Activated naive CD4-positive, alpha-beta T cell (primary cell): Measurements from ENCODE around the gene PACRG.

Experiments
- DNase-seq, 4 experiments: peaks; one replicate each; lab custom pipeline; 2025; lab: John Stamatoyannopoulos, UW

PACRG gene

DNA sequence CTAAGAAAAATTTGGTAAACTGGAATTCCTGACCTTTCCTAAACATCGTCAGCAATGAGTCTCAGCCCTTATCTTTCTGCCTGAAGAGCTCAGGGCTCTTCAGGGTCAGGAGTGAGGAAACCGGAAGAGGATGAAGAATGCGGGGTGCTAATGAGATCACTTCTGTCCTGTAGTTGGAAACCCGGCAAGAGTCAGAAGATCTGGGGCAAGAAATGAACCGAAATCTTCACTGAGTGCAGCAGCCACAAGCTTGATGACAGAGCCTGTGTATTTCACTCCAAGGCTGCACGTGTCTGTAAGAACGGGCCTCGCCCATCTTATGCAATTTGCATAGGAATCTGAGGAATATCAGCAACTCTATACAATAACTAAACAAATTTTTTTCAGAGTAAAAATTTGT lies 626.3 kb downstream of the PACRG start:
- no peak for DNase-seq

DNA sequence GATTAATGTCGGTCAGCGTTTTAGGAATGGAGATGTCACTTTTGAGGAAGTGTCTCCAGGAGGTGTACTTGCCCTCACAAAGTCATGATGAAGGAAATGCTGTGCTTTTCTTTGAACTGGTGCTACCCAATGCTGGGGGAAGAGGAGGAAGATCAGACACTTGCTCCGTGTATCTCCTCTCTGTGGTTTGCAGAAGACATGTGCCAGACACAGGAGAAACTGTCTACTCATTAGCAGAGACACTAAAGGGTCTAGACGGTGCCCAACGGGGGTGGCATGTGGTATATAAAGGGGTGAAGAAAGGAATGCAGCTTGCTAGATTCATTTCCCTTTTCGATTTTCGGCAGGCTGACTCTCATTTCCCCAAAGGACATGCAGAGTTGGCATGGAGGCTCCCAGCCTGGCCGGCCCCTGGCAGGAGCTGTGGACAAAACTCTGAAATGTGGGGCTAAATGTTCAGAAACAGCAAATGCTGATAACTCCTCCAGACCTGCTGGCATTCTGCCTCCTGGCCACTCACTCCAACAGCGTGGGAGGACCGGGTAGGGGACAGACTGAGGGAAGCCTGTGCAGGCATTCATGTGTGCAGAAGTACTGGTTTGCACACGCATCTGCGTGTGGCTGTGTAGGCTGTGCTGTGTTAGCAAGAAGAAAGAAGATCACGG lies 627.1 kb downstream of the PACRG start:
- DNase-seq: no peak

DNA sequence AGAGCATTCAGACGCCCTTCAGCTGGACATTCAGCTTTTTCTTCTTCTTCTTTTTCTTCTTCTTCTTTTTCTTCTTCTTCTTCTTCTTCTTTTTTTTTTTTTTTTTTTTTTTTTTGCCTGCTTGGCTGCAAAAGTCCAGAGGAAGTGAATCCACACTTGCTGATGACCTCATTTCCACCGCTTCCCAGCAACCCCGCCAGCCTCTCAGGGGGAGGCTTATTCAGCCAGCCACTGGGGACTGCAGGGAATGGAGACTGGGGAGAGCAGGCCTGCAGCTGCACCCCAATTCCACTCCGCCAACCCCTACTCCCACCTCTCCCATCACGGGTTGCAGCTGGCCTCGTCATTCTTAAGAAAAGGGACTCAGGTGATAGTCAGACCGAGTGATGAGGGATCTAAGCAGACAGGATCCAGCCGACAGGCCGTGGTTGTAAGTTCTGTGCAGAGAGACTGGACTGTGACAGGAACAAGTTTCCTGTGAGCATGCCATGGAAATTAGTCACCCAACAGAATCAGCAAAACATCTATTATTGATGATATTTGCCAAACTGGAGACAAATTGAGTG lies 627.7 kb downstream of the PACRG start:
- DNase-seq: no peak

DNA sequence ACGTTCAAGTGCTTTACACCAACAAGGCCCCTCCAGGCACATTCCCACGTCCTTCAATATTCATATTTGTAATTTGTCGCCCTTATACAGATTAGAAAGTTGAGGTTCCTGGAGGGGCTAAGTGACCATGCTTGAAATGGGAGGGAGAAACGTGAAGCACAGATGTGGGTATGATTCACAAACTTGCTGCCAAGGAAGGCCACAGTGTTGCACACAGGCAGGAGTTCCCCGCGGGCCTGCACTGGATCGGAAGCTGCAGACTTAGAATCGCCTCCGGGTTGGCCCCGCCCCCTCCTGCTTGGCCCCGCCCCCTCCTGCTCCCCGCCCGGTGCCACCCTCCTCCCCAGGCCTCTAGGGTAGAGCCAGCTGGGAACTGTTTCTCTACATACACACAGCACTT lies 628.5 kb downstream of the PACRG start:
- no peak for DNase-seq

DNA sequence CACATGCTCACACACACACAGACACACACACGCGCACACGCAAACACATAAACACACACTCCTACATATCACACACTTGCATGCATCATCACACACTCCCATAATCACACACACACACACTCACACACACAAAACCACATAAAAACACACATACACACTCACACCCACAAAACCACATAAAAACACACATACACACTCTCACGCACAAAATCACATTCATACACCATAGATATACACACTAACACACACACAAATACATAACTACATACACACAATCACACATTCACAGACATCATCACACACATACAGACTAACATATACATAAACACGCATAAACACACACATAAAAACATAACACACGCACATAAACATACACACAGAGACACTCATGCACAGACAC lies 629.0 kb downstream of the PACRG start:
- DNase-seq: no peak

DNA sequence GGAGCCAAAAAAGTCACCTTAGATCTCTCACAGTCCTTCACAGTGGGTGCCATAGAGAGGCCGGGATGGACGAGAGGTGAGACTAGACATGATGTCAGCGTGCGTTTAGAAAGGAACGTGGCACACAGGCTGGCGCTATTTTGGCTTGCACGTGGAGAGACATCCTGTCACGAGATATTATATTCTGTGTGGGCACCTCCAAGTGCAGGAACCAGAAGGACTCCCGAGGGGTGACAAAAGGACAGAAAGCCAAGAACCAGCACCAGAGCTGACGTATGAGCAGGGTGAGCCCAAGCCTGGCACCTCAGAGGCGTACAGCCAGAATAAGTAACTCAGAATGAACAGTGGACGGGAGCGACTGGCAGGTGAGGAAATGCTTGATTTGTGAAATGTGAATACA lies 636.9 kb downstream of the PACRG start:
- DNase-seq: no peak
